Lower leg skin (tissue), 4 donors: Measurements from ENCODE around the gene NSD1. TPM values are rescaled to one million over a fixed set of nuclear protein-coding genes. Genes with fewer than 3 reads are reported as not detected.

ENCODE experiments used
- DNase-seq, 2 donors: peaks; one replicate each; pipeline ENCODE4 v3.0.0-alpha.2; 2019; ENCODE audit warnings: low spot score in 2 of 2
- H3K4me3 ChIP-seq: fragments of 200-600 bp; sonication (generic); 2 replicates; pipeline ENCODE4 v1.5.1; 2017; ENCODE audit warnings: mild to moderate bottlenecking, low read depth; ENCODE audit not compliant: poor library complexity, severe bottlenecking
- CTCF ChIP-seq, 3 donors: fragments of 450-650 bp; IDR thresholded peaks; one replicate each; pipeline ENCODE4 v1.5.1; 2016; ENCODE audit warnings: antibody characterized with exemption in 3 of 3, mild to moderate bottlenecking in 3 of 3, moderate library complexity in 2 of 3
- POLR2A ChIP-seq, 2 donors: fragments of 450-650 bp; IDR thresholded peaks; one replicate each; pipeline ENCODE4 v1.6.1; 2016 to 2017; ENCODE audit warnings: antibody characterized with exemption in 2 of 2, mild to moderate bottlenecking in 1 of 2, moderate library complexity in 1 of 2
- WGBS, 2 donors: methylation state at CpG; one replicate each; pipeline ENCODE4 v1.1.5; 2018; 5-methylcytosine and 5-hydroxymethylcytosine counted together
- intact Hi-C: fragments of 100-400 bp; cut with DNase I; formaldehyde crosslinking; loops from one replicate; pipeline ENCODE4 v1.15.0; 2023; ENCODE audit warnings: low total_unique reads
- total RNA-seq, 4 donors: library from RNA; depleted of rRNA; stranded (reverse); fragments of >200 nt; gene quantifications; one replicate each; pipeline ENCODE4 v1.1.0, GENCODE V29; 2016

The NSD1 gene
- total RNA-seq, 4 donors from 2014 or later = 25.1 to 36.8 (median 34.2) TPM

- H3K4me3 ChIP-seq = no peak overlapping the region
- TF ChIP-seq CTCF (IDR thresholded peaks at IDR 0.05) = no peak
- TF ChIP-seq POLR2A (IDR thresholded peaks at IDR 0.05) = no peak
- WGBS, 2 donors = 87 to 91% methylated on average over 3 of the region's 3 CpGs
- intact Hi-C loops = no loop called here
- no peak for DNase-seq
Measured at GRCh38 chr5:177179431-177179830, 45.9 kb downstream of the NSD1 start.

DNA sequence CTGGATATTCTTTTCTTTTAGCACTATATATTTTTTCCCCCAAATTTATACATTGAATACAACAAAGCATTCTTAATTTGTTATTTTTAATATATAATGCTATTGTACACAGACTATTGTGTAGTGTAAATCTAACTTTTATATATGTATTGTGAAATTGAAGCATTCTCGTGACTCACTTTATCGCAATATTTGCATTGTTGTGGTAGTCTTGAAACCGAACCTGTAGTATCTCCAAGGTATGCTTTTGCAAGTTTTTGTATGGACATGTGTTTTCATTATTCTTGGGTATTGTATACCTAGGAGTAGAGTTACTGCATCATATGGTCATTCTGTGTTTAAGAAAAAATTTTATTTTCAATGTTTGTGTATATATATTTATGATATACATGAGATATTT lies 49.6 kb downstream of the NSD1 start:
- intact Hi-C loops = no loop called here
- 93 to 95% methylated on average over 3 of the region's 3 CpGs for WGBS, 2 donors
- TF ChIP-seq POLR2A (IDR thresholded peaks at IDR 0.05) (no peak), CTCF (IDR thresholded peaks at IDR 0.05) (no peak)
- no peak for DNase-seq
- H3K4me3 ChIP-seq = no peak overlapping the region

DNA sequence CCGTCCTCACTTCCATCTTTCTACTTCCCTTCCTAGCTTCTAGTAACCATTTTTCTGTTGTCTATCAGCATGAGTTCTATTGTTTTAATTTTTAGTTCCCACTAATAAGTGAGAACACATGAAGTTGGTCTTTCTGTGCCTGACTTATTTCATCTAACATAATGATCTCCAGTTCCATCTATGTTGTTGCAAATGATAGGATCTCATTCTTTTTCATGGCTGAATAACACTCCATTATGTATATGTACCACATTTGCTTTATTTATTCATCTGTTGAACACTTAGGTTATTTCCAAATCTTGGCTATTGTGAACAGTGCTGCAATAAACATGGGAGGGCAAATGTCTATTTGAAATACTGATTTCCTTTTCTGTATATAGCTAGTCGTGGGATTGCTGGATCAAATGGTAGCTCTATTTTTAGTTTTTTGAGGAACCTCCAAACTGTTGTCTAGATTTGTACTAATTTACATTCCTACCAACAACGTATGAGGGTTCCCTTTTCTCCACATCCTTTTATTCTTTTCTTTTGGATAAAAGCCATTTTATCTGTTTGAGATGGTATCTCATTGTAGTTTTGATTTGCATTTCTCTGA lies 50.3 kb downstream of the NSD1 start:
- 43 to 55% methylated on average over 3 of the region's 3 CpGs for WGBS, 2 donors
- intact Hi-C loops = no loop called here
- DNase-seq = no peak
- H3K4me3 ChIP-seq = no peak overlapping the region
- TF ChIP-seq CTCF (IDR thresholded peaks at IDR 0.05) = no peak
- no peak for TF ChIP-seq POLR2A (IDR thresholded peaks at IDR 0.05)

- WGBS, 2 donors = 84 to 85% methylated on average over 2 of the region's 2 CpGs
- intact Hi-C loops = no loop called here
- TF ChIP-seq CTCF (IDR thresholded peaks at IDR 0.05) (no peak), POLR2A (IDR thresholded peaks at IDR 0.05) (no peak)
- no peak overlapping the region for H3K4me3 ChIP-seq
- no peak for DNase-seq
Measured at GRCh38 chr5:177185993-177186392, 52.4 kb downstream of the NSD1 start.

DNA sequence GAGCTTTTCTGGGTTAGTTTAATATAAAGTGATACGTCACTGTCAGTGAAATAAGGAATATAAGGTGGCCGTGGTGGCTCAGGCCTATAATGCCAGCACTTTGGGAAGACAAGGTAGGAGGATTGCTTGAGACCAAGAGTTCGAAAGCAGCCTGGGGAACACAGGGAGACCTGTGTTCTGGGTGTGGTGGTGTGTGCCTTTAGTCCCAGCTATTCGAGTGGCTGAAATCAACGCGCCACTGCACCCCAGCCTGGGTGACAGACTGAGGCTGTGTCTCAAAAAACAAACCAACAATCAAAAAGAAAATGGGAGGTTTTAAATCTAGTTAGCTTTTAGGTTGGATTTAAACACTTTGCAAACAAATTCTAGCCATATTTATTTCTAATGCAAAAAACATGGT lies 53.1 kb downstream of the NSD1 start:
- 96% methylated on average over 6 of the region's 6 CpGs for WGBS, 2 donors
- TF ChIP-seq CTCF (IDR thresholded peaks at IDR 0.05) (no peak), POLR2A (IDR thresholded peaks at IDR 0.05) (no peak)
- no peak for DNase-seq
- intact Hi-C loops = no loop called here
- no peak overlapping the region for H3K4me3 ChIP-seq

DNA sequence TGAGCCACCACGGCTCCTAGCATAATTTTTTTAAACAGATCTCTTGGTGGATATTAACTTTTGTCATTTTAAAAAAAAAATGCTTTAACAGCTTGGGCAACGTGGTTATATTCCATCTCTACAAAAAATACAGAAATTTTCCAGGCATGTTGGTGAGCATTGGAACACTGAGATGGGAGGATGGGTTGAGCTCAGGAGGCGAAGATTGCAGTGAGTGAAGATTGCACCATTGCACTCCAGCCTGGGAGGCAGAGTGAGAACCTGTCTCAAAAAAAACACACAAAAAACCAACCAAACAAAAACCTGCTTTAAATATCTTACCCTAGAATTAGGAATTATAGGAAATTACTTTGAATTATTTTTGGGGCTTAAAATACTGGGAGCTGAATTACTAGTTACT lies 55.2 kb downstream of the NSD1 start:
- DNase-seq = no peak
- 75 to 76% methylated on average over 3 of the region's 3 CpGs for WGBS, 2 donors
- H3K4me3 ChIP-seq = no peak overlapping the region
- intact Hi-C loops = no loop called here
- TF ChIP-seq CTCF (IDR thresholded peaks at IDR 0.05) (no peak), POLR2A (IDR thresholded peaks at IDR 0.05) (no peak)
